ENCODE data around the gene ST6GALNAC2.

- TF ChIP-seq CTCF (IDR thresholded peaks at IDR 0.05) (no peak), POLR2A (IDR thresholded peaks at IDR 0.05) (no peak)
These were observed 64.4 kb downstream of the ST6GALNAC2 start for GRCh38 chr17:76521262-76521661.
